Measurements from ENCODE around the gene KIF6.

The KIF6 gene

DNA sequence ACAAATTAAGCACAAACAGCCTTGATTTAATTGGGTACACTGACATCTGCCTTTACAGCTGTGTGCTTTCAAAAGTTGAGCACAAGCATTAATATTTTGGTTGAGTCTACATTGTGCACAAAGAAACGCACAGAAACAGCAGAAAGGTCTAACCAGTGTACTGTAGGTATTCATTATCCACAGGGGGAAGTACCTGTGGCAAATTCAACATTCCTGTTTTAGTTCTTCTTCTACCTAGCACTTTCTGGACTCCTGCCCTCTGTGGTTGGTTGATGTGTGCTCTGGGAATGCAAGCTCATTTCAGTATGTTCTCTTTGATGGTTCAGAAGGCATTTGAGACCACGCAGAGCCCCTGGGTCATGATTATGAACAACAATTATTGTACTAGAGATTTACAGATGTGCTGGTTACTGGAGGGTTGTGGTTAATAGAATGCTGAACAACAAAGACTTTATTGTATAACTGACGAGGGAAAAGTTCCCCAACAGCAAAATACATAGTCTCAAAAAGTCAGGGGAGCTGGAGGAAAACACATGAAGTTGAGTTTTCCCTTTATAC lies 40.4 kb upstream of the KIF6 start:
- TF ChIP-seq OSR2 (tag by site-specific recombination; IDR thresholded peaks at IDR 0.05) (no peak), TCF7L2 (IDR thresholded peaks at IDR 0.05; ENCODE audit: borderline replicate concordance, low read depth, low read length) (no peak), ZNF747 (tag by site-specific recombination; IDR thresholded peaks at IDR 0.05) (no peak), ZNF501 (tag by site-specific recombination; IDR thresholded peaks at IDR 0.05) (no peak), KLF7 (tag by site-specific recombination; IDR thresholded peaks at IDR 0.05; ENCODE audit: borderline replicate concordance) (no peak), ZBTB20 (tag by site-specific recombination; IDR thresholded peaks at IDR 0.05) (no peak), ZNF560 (tag by site-specific recombination; IDR thresholded peaks at IDR 0.05; ENCODE audit: borderline replicate concordance) (no peak)
- TF ChIP-seq, protein P1, sequence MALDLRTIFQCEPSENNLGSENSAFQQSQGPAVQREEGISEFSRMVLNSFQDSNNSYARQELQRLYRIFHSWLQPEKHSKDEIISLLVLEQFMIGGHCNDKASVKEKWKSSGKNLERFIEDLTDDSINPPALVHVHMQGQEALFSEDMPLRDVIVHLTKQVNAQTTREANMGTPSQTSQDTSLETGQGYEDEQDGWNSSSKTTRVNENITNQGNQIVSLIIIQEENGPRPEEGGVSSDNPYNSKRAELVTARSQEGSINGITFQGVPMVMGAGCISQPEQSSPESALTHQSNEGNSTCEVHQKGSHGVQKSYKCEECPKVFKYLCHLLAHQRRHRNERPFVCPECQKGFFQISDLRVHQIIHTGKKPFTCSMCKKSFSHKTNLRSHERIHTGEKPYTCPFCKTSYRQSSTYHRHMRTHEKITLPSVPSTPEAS (tag by site-specific recombination; IDR thresholded peaks at IDR 0.05), result no peak
- TF ChIP-seq, protein P2, sequence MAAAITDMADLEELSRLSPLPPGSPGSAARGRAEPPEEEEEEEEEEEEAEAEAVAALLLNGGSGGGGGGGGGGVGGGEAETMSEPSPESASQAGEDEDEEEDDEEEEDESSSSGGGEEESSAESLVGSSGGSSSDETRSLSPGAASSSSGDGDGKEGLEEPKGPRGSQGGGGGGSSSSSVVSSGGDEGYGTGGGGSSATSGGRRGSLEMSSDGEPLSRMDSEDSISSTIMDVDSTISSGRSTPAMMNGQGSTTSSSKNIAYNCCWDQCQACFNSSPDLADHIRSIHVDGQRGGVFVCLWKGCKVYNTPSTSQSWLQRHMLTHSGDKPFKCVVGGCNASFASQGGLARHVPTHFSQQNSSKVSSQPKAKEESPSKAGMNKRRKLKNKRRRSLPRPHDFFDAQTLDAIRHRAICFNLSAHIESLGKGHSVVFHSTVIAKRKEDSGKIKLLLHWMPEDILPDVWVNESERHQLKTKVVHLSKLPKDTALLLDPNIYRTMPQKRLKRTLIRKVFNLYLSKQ (tag by site-specific recombination; IDR thresholded peaks at IDR 0.05; ENCODE audit: borderline replicate concordance), result no peak
- TF ChIP-seq, protein P3, sequence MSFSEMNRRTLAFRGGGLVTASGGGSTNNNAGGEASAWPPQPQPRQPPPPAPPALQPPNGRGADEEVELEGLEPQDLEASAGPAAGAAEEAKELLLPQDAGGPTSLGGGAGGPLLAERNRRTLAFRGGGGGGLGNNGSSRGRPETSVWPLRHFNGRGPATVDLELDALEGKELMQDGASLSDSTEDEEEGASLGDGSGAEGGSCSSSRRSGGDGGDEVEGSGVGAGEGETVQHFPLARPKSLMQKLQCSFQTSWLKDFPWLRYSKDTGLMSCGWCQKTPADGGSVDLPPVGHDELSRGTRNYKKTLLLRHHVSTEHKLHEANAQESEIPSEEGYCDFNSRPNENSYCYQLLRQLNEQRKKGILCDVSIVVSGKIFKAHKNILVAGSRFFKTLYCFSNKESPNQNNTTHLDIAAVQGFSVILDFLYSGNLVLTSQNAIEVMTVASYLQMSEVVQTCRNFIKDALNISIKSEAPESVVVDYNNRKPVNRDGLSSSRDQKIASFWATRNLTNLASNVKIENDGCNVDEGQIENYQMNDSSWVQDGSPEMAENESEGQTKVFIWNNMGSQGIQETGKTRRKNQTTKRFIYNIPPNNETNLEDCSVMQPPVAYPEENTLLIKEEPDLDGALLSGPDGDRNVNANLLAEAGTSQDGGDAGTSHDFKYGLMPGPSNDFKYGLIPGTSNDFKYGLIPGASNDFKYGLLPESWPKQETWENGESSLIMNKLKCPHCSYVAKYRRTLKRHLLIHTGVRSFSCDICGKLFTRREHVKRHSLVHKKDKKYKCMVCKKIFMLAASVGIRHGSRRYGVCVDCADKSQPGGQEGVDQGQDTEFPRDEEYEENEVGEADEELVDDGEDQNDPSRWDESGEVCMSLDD (tag by site-specific recombination; IDR thresholded peaks at IDR 0.05), result no peak
- TF ChIP-seq, protein P4, sequence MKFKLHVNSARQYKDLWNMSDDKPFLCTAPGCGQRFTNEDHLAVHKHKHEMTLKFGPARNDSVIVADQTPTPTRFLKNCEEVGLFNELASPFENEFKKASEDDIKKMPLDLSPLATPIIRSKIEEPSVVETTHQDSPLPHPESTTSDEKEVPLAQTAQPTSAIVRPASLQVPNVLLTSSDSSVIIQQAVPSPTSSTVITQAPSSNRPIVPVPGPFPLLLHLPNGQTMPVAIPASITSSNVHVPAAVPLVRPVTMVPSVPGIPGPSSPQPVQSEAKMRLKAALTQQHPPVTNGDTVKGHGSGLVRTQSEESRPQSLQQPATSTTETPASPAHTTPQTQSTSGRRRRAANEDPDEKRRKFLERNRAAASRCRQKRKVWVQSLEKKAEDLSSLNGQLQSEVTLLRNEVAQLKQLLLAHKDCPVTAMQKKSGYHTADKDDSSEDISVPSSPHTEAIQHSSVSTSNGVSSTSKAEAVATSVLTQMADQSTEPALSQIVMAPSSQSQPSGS (tag by site-specific recombination; IDR thresholded peaks at IDR 0.05; ENCODE audit: low read depth), result no peak
- TF ChIP-seq, protein P5, sequence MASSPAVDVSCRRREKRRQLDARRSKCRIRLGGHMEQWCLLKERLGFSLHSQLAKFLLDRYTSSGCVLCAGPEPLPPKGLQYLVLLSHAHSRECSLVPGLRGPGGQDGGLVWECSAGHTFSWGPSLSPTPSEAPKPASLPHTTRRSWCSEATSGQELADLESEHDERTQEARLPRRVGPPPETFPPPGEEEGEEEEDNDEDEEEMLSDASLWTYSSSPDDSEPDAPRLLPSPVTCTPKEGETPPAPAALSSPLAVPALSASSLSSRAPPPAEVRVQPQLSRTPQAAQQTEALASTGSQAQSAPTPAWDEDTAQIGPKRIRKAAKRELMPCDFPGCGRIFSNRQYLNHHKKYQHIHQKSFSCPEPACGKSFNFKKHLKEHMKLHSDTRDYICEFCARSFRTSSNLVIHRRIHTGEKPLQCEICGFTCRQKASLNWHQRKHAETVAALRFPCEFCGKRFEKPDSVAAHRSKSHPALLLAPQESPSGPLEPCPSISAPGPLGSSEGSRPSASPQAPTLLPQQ (tag by site-specific recombination; IDR thresholded peaks at IDR 0.05), result no peak
- ChIA-PET CTCF (interaction anchor here (0.8 kb wide), 1 partner anchor 99 kb away, joined by 4 read pairs; no protein-coding TSS in a partner anchor), POLR2A (no interaction called here)
- Histone ChIP-seq H3K27ac (ENCODE audit: extremely low read depth, low read depth, low read length) (no peak overlapping the region), H3K4me3 (ENCODE audit: low read depth, low read length) (no peak overlapping the region), H3K36me3 (ENCODE audit: control insufficient read depth in 2 of 2, insufficient read depth in 1 of 2, low read length in 2 of 2) (no peaks in the 10 kb centered on the region), H3K4me1 (ENCODE audit: control insufficient read depth, insufficient read depth, low read length) (no peaks in the 10 kb centered on the region), H3K9me3 (ENCODE audit: control insufficient read depth, insufficient read depth, low read depth, low read length) (no peaks in the 10 kb centered on the region)

DNA sequence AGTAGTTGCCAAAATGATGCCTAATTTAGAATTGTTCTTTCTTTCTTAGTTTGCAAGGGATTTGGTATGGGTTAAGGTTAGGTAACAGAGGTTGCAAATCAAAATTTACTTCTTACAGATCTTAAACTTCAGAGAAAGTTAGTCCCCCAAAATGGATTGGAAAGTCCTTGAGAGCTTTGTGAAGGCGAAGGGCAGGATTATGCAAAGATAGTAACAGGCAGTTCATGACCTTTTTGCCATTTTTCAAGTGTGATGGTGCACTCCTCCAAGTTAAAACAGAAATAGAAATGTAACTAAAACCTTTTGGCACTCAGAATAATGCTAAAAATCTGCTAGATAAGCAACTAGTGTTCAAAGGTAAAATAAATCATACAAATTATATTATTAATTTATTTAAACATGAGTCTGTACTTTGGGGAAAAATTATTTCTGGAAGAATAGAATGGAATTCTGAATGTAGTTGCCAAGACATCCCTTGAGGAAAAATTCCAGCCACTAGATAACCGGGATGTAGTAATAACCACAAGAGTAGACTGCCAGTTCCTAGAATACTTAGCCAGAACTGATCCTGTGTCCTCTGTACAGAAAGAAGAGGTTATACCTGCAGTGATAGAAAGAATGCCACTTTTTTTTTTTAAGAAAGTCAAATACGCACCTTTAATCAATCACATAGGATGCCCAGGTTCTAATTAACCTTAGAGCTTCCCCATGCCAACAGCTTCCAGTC lies 35.2 kb upstream of the KIF6 start:
- CTCF ChIA-PET, result no interaction called here
- Histone ChIP-seq H3K4me3 (ENCODE audit: low read depth, low read length) (no peak overlapping the region), H3K4me1 (ENCODE audit: control insufficient read depth, insufficient read depth, low read length) (no peaks in the 10 kb centered on the region), H3K36me3 (ENCODE audit: control insufficient read depth in 2 of 2, insufficient read depth in 1 of 2, low read length in 2 of 2) (no peaks in the 10 kb centered on the region), H3K9me3 (ENCODE audit: control insufficient read depth, insufficient read depth, low read depth, low read length) (no peaks in the 10 kb centered on the region), H3K27ac (ENCODE audit: extremely low read depth, low read depth, low read length) (no peak overlapping the region)
- POLR2A ChIA-PET, result no interaction called here
- TF ChIP-seq, protein P6, sequence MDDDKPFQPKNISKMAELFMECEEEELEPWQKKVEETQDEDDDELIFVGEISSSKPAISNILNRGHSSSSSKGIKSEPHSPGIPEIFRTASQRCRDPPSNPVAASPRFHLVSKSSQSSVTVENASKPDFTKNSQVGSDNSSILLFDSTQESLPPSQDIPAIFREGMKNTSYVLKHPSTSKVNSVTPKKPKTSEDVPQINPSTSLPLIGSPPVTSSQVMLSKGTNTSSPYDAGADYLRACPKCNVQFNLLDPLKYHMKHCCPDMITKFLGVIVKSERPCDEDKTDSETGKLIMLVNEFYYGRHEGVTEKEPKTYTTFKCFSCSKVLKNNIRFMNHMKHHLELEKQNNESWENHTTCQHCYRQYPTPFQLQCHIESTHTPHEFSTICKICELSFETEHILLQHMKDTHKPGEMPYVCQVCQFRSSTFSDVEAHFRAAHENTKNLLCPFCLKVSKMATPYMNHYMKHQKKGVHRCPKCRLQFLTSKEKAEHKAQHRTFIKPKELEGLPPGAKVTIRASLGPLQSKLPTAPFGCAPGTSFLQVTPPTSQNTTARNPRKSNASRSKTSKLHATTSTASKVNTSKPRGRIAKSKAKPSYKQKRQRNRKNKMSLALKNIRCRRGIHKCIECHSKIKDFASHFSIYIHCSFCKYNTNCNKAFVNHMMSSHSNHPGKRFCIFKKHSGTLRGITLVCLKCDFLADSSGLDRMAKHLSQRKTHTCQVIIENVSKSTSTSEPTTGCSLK (tag by site-specific recombination; IDR thresholded peaks at IDR 0.05), result no peak
- TF ChIP-seq ZNF169 (tag by site-specific recombination; IDR thresholded peaks at IDR 0.05), result no peak
- TF ChIP-seq ZNF2 (tag by site-specific recombination; IDR thresholded peaks at IDR 0.05), result no peak
- TF ChIP-seq, protein P7, sequence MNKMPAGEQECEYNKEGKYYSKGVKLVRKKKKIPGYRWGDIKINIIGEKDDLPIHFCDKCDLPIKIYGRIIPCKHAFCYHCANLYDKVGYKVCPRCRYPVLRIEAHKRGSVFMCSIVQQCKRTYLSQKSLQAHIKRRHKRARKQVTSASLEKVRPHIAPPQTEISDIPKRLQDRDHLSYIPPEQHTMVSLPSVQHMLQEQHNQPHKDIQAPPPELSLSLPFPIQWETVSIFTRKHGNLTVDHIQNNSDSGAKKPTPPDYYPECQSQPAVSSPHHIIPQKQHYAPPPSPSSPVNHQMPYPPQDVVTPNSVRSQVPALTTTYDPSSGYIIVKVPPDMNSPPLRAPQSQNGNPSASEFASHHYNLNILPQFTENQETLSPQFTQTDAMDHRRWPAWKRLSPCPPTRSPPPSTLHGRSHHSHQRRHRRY (tag by site-specific recombination; IDR thresholded peaks at IDR 0.05), result no peak
- TF ChIP-seq, protein P8, sequence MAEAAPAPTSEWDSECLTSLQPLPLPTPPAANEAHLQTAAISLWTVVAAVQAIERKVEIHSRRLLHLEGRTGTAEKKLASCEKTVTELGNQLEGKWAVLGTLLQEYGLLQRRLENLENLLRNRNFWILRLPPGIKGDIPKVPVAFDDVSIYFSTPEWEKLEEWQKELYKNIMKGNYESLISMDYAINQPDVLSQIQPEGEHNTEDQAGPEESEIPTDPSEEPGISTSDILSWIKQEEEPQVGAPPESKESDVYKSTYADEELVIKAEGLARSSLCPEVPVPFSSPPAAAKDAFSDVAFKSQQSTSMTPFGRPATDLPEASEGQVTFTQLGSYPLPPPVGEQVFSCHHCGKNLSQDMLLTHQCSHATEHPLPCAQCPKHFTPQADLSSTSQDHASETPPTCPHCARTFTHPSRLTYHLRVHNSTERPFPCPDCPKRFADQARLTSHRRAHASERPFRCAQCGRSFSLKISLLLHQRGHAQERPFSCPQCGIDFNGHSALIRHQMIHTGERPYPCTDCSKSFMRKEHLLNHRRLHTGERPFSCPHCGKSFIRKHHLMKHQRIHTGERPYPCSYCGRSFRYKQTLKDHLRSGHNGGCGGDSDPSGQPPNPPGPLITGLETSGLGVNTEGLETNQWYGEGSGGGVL (tag by site-specific recombination; IDR thresholded peaks at IDR 0.05), result no peak
- no peak for TF ChIP-seq ZNF549 (tag by site-specific recombination; IDR thresholded peaks at IDR 0.05)
